ENCODE results near the gene PTEN.

GRCh38 chr10:87865241-87865881, 1.9 kb downstream of the PTEN start:
- TF ChIP-seq CTCF (IDR thresholded peaks at IDR 0.05) (no peak), ZFX (IDR thresholded peaks at IDR 0.05; ENCODE audit: borderline replicate concordance) (no peak)

Measured in 22Rv1 (cell line).